NCI-H748 (cell line): Measurements from ENCODE around the gene PRR36.

Experiments used
- DNase-seq: peaks from one replicate; lab custom pipeline; 2025; ENCODE audit not compliant: unreplicated experiment; lab: John Stamatoyannopoulos, UW

Gene PRR36

DNA sequence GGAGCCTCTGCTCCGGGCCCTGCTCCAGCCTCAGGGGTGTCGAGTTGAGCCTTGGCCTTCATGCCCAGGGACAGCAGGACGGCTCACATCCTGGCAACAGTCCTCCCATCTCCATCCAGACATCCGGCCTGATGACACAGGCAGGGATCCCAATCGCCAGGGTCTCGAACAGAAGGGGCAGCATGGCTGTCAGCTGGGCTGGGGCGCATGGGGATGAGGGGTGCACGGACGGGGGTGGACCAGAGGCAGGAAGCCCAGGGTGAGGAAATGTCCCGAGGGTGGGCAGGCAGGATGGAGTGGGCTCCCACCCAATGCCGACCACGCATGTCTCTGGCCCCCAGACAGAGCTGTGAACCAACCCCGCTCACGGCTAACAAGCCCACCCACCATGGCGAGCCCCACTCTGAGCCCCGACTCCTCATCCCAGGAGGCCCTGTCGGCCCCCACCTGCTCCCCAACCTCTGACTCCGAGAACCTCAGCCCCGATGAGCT, 28.0 kb downstream of the PRR36 start:
- DNase-seq = no peak

- DNase-seq = no peak
These were observed 28.6 kb downstream of the PRR36 start for GRCh38 chr19:7845390-7846154.

DNA sequence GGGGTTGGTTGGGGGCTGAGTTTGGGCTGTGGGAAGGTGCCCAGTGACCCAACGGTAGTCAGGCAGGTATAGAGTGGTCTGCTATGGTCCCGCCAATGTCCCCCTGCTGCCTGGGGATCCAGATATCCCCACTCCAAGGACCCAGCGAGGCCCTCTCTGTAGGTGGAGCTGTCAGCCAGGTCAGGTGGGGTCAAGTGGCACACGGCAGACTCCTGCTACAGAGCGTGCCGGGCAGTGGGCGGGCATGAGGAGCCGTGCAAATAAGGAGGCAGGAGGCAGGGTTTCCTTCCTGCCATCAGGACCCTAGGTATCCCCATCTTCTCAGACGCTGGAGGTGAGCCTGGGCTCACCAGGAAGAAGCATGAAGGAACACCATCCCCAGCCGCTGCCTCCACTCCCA, 29.2 kb downstream of the PRR36 start:
- DNase-seq = no peak

GRCh38 chr19:7844405-7844804, 29.8 kb downstream of the PRR36 start:
- DNase-seq = no peak

DNA sequence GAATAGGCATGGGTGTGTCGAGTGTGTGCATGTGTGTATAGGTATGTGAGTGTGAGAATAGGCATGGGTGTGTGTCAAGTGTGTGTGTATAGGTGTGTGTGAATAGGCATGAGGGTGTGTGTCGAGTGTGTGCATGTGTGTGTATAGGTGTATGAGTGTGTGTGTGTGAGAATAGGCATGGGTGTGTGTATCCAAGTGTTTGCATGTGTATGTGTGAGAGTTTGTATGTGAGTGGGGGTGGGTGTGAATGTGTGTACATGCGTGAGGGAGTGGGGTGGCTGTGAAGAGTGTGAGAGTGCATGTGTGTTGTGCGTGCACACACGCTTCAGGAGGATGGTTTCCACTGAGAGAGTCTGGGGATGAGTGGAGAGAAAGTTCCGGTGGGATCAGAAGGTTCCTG, 30.7 kb downstream of the PRR36 start:
- DNase-seq = no peak

DNA sequence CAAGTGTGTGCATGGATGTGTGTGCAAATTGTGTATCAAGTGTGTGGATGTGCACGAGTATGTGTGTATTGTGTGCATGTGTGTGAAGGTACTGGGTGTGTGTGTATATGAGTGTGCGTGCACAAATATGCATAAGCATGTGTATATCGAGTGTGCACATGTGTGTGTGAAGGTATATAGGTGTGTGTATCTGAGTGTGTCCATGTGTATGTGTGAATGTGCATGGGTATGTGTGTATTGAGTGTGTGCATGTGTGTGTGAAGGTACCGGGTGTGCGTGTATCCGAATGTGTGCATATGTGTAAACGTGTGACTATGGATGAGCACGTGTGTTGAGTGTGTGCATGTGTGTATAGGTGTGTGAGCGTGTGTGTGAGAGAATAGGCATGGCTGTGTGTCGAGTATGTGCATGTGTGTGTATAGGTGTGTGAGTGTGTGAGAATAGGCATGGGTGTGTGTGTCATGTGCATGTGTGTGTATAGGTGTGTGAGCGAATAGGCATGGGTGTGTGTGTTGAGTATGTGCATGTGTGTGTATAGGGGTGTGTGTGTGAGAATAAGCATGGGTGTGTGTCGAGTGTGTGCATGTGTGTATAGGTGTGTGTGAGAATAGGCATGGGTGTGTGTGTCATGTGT, 31.4 kb downstream of the PRR36 start:
- no peak for DNase-seq

- DNase-seq = no peak
These were observed 32.2 kb downstream of the PRR36 start for GRCh38 chr19:7841751-7842660.

- DNase-seq = no peak
These were observed 33.6 kb downstream of the PRR36 start for GRCh38 chr19:7840629-7841028.

DNA sequence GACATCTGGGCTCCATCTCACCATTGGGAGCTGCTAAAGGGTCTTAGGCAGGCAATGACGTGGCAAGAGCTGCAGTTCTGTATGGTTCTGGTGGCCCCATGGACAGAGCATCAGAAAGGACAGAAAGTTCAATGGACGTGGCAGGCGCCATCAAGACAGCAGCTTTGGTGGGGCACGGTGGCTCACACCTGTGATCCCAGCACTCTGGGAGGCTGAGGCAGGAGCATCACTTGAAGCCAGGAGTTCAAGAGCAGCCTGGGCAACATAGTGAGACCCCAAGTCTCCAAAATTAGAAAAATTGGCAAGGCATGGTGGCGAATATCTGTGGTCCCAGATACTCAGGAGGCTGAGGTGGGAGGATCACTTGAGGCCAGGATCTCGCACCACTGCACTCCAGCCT, 34.7 kb downstream of the PRR36 start:
- DNase-seq = no peak

GRCh38 chr19:7833225-7834099, 40.7 kb downstream of the PRR36 start:
- no peak for DNase-seq

DNA sequence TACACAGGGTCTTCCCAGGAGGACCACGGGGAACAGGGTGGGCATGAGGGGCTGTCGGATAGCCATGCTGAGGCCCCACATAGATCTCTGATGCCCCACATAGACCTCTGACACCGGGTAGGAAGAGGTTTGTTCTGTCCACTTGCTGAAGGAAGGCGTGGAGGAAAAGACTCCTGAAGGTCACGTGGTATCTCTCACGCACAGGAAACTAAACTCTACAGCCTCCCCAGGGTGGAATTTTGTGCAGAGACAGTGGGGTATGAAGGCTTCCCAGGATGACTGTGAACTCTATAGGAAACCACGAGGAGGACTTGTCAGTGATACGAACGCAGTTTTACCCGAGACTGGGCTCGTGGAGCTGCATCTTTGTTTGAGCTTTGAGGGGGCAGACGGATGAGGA, 41.4 kb downstream of the PRR36 start:
- DNase-seq = no peak

- DNase-seq = no peak
These were observed 42.2 kb downstream of the PRR36 start for GRCh38 chr19:7832009-7832408.

- DNase-seq = peak; percentile 33
These were observed 42.7 kb downstream of the PRR36 start for GRCh38 chr19:7831452-7831851.

- no peak for DNase-seq
These were observed 43.4 kb downstream of the PRR36 start for GRCh38 chr19:7830823-7831222.

GRCh38 chr19:7830272-7830771, 43.9 kb downstream of the PRR36 start:
- DNase-seq = no peak

DNA sequence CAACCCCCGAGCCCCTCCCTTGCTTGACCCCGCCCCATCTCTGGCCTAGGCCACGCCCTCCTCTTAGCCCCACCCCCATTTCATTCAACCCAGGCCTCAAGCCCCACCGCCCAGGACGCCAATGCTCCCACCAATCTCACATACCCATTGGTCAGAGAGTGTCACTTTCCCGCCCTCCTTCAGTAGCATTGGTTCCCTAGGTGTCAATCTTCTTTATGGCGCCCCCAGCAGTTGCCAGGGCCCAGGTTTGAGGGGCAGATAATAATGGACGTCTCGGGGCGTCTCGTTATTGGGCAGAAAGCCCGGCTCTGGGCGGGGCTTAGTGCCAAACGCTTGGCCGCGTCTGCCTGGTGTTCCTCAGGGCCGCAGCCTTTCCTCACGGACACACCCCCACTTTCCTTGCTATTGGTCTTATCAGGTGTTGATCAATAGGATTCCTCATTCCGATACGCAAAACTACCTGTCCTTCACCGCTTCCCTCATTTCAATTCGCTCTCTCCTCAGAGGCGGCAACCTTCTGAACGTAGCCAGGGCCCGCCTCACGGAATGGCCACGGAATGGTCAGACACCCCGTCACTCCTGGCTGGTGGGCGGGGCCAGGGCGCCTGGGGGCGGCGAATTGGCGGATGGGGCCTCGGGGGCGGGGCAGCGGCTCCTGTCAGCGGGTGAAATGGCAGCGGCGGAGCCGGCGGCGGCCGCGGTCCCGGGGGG, 44.5 kb downstream of the PRR36 start, which contains the start of gene EVI5L:
Gene EVI5L (plus strand): TSS at position 658 of the 711 bp plus-strand sequence. CDS start 16,325 bp downstream, outside the sequence.
- DNase-seq = peak; percentile 99

GRCh38 chr19:7829166-7829520, 45.0 kb downstream of the PRR36 start:
- no peak for DNase-seq

GRCh38 chr19:7823686-7824301, 50.4 kb downstream of the PRR36 start:
- DNase-seq = no peak

- no peak for DNase-seq
These were observed 51.2 kb downstream of the PRR36 start for GRCh38 chr19:7822910-7823515.
